ENCODE data around the gene OSBPL7. TPM values are rescaled to one million over a fixed set of nuclear protein-coding genes. Genes with fewer than 3 reads are reported as not detected.
"Not testable (repeated sequence)": the region's sequence is repeated elsewhere in the genome, so short reads cannot be mapped to it uniquely, and the experiment has no call there.

OSBPL7 gene
- polyA plus RNA-seq, 12 donors = 6.9 to 18.8 (median 13.6) TPM; not detected in 1

- no peak for DNase-seq
Measured at GRCh38 chr17:47776330-47777197, 45.0 kb downstream of the OSBPL7 start.

- DNase-seq = no peak
Measured at GRCh38 chr17:47774987-47775580, 46.5 kb downstream of the OSBPL7 start.

DNA sequence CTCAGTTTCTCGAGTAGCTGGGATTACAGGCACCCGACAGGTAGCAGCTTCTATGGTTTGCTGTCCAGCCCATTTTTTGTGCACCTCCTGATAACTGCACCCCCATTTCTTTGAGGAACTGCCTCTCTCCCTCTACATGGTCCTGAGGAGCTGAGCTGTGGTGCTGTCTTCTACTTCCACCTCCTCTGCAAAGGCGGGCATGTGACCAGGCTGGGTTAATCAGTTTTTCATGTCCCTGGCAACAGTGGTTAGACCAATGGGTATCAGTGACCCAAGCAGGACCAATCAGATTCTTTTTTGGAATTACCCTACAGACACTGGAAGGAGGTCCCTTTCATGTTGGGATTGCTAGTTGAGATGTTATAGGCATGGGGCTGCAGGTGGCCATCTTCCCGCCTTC is 47.3 kb downstream of the OSBPL7 start:
- no peak for DNase-seq

DNA sequence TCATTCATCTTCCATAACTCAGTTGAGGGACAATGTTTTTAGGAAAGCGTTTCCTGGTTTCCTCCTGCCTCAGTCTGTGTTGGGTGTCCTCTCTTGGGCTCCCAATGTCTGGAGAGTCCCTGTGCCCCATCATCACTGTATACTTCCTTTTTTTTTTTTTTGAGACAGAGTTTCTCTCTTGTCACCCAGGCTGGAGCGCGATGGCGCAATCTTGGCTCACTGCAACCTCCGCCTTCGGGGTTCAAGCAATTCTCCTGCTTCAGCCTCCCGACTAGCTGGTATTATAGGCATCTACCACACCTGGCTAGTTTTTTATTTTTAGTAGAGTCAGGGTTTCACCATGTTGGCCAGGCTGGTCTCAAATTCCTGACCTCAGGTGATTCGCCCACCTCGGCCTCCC is 47.9 kb downstream of the OSBPL7 start:
- not testable (repeated sequence) for DNase-seq

DNA sequence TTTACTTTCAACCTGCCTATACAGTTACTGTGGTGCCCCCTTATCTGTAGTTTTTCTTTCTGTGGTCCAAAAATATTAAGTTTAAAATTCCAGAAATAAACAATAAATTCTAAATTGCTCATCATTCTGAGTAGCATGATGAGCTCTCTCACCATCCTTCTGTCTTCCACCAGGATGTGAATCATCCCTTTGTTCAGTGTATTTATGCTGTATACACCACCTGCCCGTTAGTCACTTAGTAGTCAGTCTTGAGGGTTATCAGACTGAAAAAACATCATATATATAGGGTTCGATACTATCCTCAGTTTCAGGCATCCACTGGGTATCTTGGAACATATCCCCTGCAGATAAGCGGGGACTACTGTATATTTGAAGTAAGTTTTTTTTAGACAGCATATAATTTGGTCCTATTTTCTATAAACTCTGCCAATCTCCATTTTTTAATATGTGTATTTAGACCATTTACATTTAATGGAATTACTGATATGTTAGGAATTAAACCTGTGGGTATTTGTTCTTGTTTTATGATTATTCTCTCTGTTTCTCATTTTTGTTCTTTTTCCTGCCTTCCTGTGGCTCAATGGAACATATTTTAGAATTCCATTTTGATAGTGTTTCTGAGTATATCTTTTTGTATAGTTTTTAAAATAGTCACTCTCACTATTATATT is 57.5 kb downstream of the OSBPL7 start:
- no peak for DNase-seq

- DNase-seq = no peak
Measured at GRCh38 chr17:47762728-47763127, 58.9 kb downstream of the OSBPL7 start.

DNA sequence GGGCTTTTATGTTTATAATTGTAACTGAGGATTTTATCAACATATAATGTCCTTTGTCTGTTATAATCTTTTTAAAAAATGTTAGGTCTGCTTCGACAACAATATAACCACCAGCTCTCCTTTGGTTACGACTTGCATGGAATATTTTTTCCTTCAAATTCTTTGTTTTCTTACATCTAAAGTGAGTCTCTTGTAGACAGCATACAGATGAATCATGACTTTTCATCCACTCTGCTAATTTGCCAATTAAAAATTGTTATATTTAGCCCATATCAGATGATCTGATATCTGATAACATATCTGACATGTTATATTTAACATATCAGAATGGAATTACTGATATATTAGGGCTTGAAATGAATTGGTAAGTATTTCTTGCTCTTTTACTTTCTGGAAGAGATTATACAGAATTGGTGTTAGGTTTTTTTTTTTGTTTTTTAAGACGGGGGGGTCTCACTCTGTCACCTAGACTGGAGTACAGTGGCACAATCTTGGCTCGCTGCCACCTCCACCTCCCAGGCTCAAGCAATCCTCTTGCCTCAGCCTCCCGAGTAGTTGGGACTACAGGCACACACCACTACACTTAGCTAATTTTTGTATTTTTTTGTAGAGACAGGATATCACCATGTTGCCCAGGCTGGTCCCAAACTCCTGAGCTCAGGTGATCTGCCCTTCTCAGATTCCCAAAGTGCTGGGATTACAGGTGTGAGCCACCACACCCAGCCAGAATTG is 61.0 kb downstream of the OSBPL7 start:
- no peak for DNase-seq

DNA sequence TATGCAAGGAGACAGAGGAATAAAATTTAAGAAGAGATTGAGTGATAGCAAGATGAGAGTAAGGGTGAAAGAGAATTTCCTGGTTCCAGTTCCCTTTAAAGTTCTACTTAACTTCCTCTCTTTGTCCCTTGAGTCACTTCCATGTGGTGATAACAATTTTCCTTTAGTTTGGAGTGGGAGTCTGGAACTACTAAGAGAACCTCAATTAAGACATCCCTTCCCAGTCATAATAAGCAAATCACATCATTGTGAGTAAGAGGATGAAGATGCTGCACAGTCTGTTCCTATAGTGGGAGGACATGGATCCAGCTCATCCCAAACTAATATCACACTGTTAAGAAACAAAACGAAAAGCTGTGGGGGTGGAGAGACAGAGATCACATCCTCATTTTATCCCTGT is 64.2 kb downstream of the OSBPL7 start:
- no peak for DNase-seq

Other genes with a start within 250 kb of the OSBPL7 start
- gene KPNB1, start 171.9 kb downstream of the OSBPL7 start, polyA plus RNA-seq (ENCODE audit: insufficient read length in 12 of 12) = 100 to 1,000 TPM in 11 of 12 donors, 10 to 100 TPM in 1; 81.8 to 666 (median 173) TPM
- 10 to 100 TPM in 11 of 12 donors, not detected in 1; 22.7 to 38.1 (median 28.5) TPM for gene TBKBP1, start 127.6 kb downstream of the OSBPL7 start, polyA plus RNA-seq (ENCODE audit: insufficient read length in 12 of 12)
- under 1 TPM in 9 of 12 donors, not detected in 3; 0.07 to 0.40 (median 0.15) TPM for gene TBX21, start 88.6 kb downstream of the OSBPL7 start, polyA plus RNA-seq (ENCODE audit: insufficient read length in 12 of 12)
- 10 to 100 TPM in 11 of 12 donors, not detected in 1; 38.6 to 66.4 (median 51.1) TPM for gene MRPL10, start 9.7 kb upstream of the OSBPL7 start, polyA plus RNA-seq (ENCODE audit: insufficient read length in 12 of 12)
- gene LRRC46, start 9.9 kb upstream of the OSBPL7 start, polyA plus RNA-seq (ENCODE audit: insufficient read length in 12 of 12) = 1 to 10 TPM in 5 of 12 donors, under 1 TPM in 5, not detected in 2; 0.57 to 1.8 (median 1.0) TPM
- gene SCRN2, start 19.5 kb upstream of the OSBPL7 start, polyA plus RNA-seq (ENCODE audit: insufficient read length in 12 of 12) = 10 to 100 TPM in 11 of 12 donors, not detected in 1; 15.6 to 45.1 (median 23.2) TPM
- gene SP6, start 29.4 kb upstream of the OSBPL7 start, polyA plus RNA-seq (ENCODE audit: insufficient read length in 12 of 12) = 1 to 10 TPM in 7 of 12 donors, under 1 TPM in 4, not detected in 1; 0.61 to 8.9 (median 1.5) TPM
- 10 to 100 TPM in 11 of 12 donors, not detected in 1; 12.8 to 39.2 (median 15.4) TPM for gene SP2, start 74.4 kb upstream of the OSBPL7 start, polyA plus RNA-seq (ENCODE audit: insufficient read length in 12 of 12)
- 10 to 100 TPM in 7 of 12 donors, 1 to 10 TPM in 4, not detected in 1; 7.4 to 29.2 (median 10.7) TPM for gene PNPO, start 119.8 kb upstream of the OSBPL7 start, polyA plus RNA-seq (ENCODE audit: insufficient read length in 12 of 12)
- gene PRR15L, start 136.1 kb upstream of the OSBPL7 start, polyA plus RNA-seq (ENCODE audit: insufficient read length in 12 of 12) = 10 to 100 TPM in 1 of 12 donors, 1 to 10 TPM in 1, under 1 TPM in 5, not detected in 5; 0.12 to 36.5 (median 0.64) TPM
- gene CDK5RAP3, start 149.3 kb upstream of the OSBPL7 start, polyA plus RNA-seq (ENCODE audit: insufficient read length in 12 of 12) = 100 to 1,000 TPM in 1 of 12 donors, 10 to 100 TPM in 10, not detected in 1; 66.0 to 120 (median 74.3) TPM
- gene COPZ2, start 216.0 kb upstream of the OSBPL7 start, polyA plus RNA-seq (ENCODE audit: insufficient read length in 12 of 12) = 10 to 100 TPM in 11 of 12 donors, not detected in 1; 36.1 to 70.2 (median 42.4) TPM
- 100 to 1,000 TPM; 146 to 376 (median 279) TPM for gene NFE2L1, start 226.6 kb upstream of the OSBPL7 start, polyA plus RNA-seq (ENCODE audit: insufficient read length in 12 of 12)

Measured in muscle of arm (tissue), 12 donors.